HEK293 (cell line): ENCODE results near the gene PROCA1.

Source experiments
- OSR2 ChIP-seq: fragments of 450-650 bp; formaldehyde crosslinking; IDR thresholded peaks from 2 replicates; pipeline ENCODE4 v1.5.1; 2016; ENCODE audit warnings: missing biosample characterization, missing genetic modification characterization
- ZFHX2 ChIP-seq: fragments of 450-650 bp; formaldehyde crosslinking; conservative IDR thresholded peaks from 2 replicates; pipeline ENCODE4 v1.5.1; 2016; ENCODE audit warnings: missing biosample characterization, missing genetic modification characterization
- ZNF311 ChIP-seq: fragments of 450-650 bp; formaldehyde crosslinking; IDR thresholded peaks from 2 replicates; pipeline ENCODE4 v1.5.1; 2017; ENCODE audit warnings: missing biosample characterization, missing genetic modification characterization, borderline replicate concordance
- ZNF768 ChIP-seq: fragments of 450-650 bp; formaldehyde crosslinking; IDR thresholded peaks from 2 replicates; pipeline ENCODE4 v1.5.1; 2018; ENCODE audit warnings: missing biosample characterization, mild to moderate bottlenecking, missing genetic modification characterization
- ZNF777 ChIP-seq: fragments of 450-650 bp; formaldehyde crosslinking; IDR thresholded peaks from 2 replicates; pipeline ENCODE4 v1.5.1; 2017; ENCODE audit warnings: missing biosample characterization, missing genetic modification characterization, borderline replicate concordance

DNA sequence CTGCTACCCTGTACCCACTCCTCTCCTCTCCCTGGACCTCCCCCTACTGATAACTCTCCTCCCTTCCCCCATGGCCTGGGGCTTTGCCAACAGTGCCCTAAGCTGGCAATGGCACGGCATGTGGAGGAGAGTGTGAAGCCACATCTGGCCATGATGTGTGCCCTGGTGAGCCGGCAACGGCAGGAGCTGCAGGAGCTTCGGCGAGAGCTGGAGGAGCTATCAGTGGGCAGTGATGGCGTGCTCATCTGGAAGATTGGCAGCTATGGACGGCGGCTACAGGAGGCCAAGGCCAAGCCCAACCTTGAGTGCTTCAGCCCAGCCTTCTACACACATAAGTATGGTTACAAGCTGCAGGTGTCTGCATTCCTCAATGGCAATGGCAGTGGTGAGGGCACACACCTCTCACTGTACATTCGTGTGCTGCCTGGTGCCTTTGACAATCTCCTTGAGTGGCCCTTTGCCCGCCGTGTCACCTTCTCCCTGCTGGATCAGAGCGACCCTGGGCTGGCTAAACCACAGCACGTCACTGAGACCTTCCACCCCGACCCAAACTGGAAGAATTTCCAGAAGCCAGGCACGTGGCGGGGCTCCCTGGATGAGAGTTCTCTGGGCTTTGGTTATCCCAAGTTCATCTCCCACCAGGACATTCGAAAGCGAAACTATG, 37.3 kb upstream of the PROCA1 start:
- TF ChIP-seq ZNF777 (tag by site-specific recombination) (no peak), ZFHX2 (no peak), OSR2 (tag by site-specific recombination) (no peak), ZNF311 (tag by site-specific recombination) (no peak), ZNF768 (tag by site-specific recombination) (no peak)
